Measurements from ENCODE around the gene NTM. TPM values are rescaled to one million over a fixed set of nuclear protein-coding genes. Genes with fewer than 3 reads are reported as not detected.

Gene NTM
- total RNA-seq, 1 experiment from 2014 or later, result 9.9 TPM

- H3K4me1 ChIP-seq (ENCODE audit: insufficient read depth, low read length), result no peaks in the 10 kb centered on the region; the same call in 1 of the 2 replicates
- no peak overlapping the region for H3K27ac Mint-ChIP-seq
Measured at GRCh38 chr11:131458421-131458820, 88.0 kb downstream of the NTM start.

More at GRCh38 chr11:131458421-131458820, 88.0 kb downstream of the NTM start:
- Mint-ChIP-seq H3K4me1 (peaks cover 9 to 13% of the 10 kb centered on the region in 2 experiments), H3K4me3 (no peak overlapping the region), H3K36me3 (ENCODE audit: insufficient read depth in 1 of 3, low read depth in 3 of 3) (no peaks in the 10 kb centered on the region), H3K9me3 (no peaks in the 10 kb centered on the region; a peak in 1 of 5 replicates), H3K27me3 (ENCODE audit: low read depth) (no peaks in the 10 kb centered on the region; the same call in 1 of the 2 replicates)
- Histone ChIP-seq H2BK120ac (ENCODE audit: low read depth, low read length, poor library complexity, severe bottlenecking) (no peak overlapping the region), H3K27ac (ENCODE audit: insufficient read length, low read depth, low read length) (no peak overlapping the region), H3K27me3 (ENCODE audit: insufficient read depth, low read length) (no peaks in the 10 kb centered on the region), H3K23me2 (ENCODE audit: insufficient read length, low read depth, low read length, poor library complexity, severe bottlenecking) (no peaks in the 10 kb centered on the region), H3K9me3 (ENCODE audit: control insufficient read depth, low read depth, low read length) (no peaks in the 10 kb centered on the region), H4K8ac (replicated peaks; ENCODE audit: insufficient read length, low read depth, low read length) (no peak overlapping the region), H3K23ac (ENCODE audit: insufficient read length, low read depth, low read length) (no peak overlapping the region), H4K5ac (ENCODE audit: insufficient read length, low read depth, low read length) (no peak overlapping the region), H3K18ac (ENCODE audit: insufficient read length, low read depth, low read length) (no peak overlapping the region), H2BK5ac (ENCODE audit: insufficient read length, low read length) (no peak overlapping the region), H3K4ac (ENCODE audit: low read depth, low read length) (no peak overlapping the region), H3T11ph (ENCODE audit: low read length) (no peak overlapping the region), H2BK12ac (ENCODE audit: insufficient read length, low read depth, low read length) (no peak overlapping the region), H4K20me1 (ENCODE audit: control insufficient read depth, insufficient read depth, insufficient read length) (no peaks in the 10 kb centered on the region), H3K14ac (ENCODE audit: insufficient read depth, low read length) (no peak overlapping the region), H2BK15ac (ENCODE audit: low read depth, low read length) (no peak overlapping the region), H3K79me2 (ENCODE audit: insufficient read depth, low read length) (no peaks in the 10 kb centered on the region), H2AK5ac (ENCODE audit: insufficient read length, low read length) (no peak overlapping the region), H2AFZ (ENCODE audit: low read length) (no peak overlapping the region), H2BK20ac (ENCODE audit: low read depth, low read length, poor library complexity, severe bottlenecking) (no peak overlapping the region), H3K9ac (ENCODE audit: extremely low read depth, insufficient read length, low read length) (no peak overlapping the region), H3K4me2 (ENCODE audit: insufficient read depth, insufficient read length, low read length) (no peak overlapping the region), H4K91ac (ENCODE audit: insufficient read length, low read depth, low read length) (no peak overlapping the region), H3K79me1 (ENCODE audit: insufficient read depth, low read depth, low read length, poor library complexity, severe bottlenecking) (no peaks in the 10 kb centered on the region), H3K56ac (ENCODE audit: insufficient read length, low read depth, low read length) (no peak overlapping the region)
- no peak for DNase-seq
- whole genome bisulfite sequencing (ENCODE audit: extremely low coverage, insufficient read length, low lambda C conversion rate), result no CpG with 5 or more reads among the region's 3 CpGs
- TF ChIP-seq, protein P1, sequence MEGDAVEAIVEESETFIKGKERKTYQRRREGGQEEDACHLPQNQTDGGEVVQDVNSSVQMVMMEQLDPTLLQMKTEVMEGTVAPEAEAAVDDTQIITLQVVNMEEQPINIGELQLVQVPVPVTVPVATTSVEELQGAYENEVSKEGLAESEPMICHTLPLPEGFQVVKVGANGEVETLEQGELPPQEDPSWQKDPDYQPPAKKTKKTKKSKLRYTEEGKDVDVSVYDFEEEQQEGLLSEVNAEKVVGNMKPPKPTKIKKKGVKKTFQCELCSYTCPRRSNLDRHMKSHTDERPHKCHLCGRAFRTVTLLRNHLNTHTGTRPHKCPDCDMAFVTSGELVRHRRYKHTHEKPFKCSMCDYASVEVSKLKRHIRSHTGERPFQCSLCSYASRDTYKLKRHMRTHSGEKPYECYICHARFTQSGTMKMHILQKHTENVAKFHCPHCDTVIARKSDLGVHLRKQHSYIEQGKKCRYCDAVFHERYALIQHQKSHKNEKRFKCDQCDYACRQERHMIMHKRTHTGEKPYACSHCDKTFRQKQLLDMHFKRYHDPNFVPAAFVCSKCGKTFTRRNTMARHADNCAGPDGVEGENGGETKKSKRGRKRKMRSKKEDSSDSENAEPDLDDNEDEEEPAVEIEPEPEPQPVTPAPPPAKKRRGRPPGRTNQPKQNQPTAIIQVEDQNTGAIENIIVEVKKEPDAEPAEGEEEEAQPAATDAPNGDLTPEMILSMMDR (conservative IDR thresholded peaks at IDR 0.05), result no peak
